Natural killer cell (primary cell): ENCODE results near the gene GLRX. TPM values are rescaled to one million over a fixed set of nuclear protein-coding genes. Genes with fewer than 3 reads are reported as not detected.

Experiments used
- ATAC-seq, 3 donors: fragments of 150-1000 bp in 2 of 3; fragments of 200-7000 bp in 1 of 3; cut with Tn5 transposase; 1 replicate in 1 of 3; 2 replicates in 2 of 3; pipeline ENCODE4 v1.10.0; 2021; ENCODE audit warnings: mild to moderate bottlenecking in 2 of 3, moderate library complexity in 2 of 3
- DNase-seq, 2 donors: peaks; one replicate each; pipeline versions ENCODE4 v3.0.0 to v3.0.0-alpha.2; 2013 to 2021; ENCODE audit warnings: mixed read lengths in 1 of 2
- H3K27ac ChIP-seq: one replicate; pipeline ENCODE4 v1.5.1; 2013; ENCODE audit warnings: mild to moderate bottlenecking, low read length
- H3K27me3 ChIP-seq: one replicate; pipeline ENCODE4 v1.6.1; 2013; ENCODE audit warnings: low read length; ENCODE audit not compliant: control insufficient read depth, insufficient read depth
- H3K36me3 ChIP-seq: one replicate; pipeline ENCODE4 v1.6.1; 2013; ENCODE audit warnings: low read length; ENCODE audit not compliant: control insufficient read depth, insufficient read depth
- H3K4me1 ChIP-seq: one replicate; pipeline ENCODE4 v1.6.1; 2013; ENCODE audit warnings: low read length; ENCODE audit not compliant: control insufficient read depth, insufficient read depth
- H3K4me3 ChIP-seq: one replicate; pipeline ENCODE4 v1.5.1; 2013; ENCODE audit warnings: low read length
- H3K9me3 ChIP-seq: one replicate; pipeline ENCODE4 v1.6.1; 2013; ENCODE audit warnings: low read length; ENCODE audit not compliant: control insufficient read depth, insufficient read depth
- H3K27ac Mint-ChIP-seq, 2 donors: one replicate each; pipeline ENCODE4 v1.8.0; 2022; ENCODE audit warnings: mild to moderate bottlenecking in 2 of 2, mixed read lengths in 2 of 2, moderate library complexity in 1 of 2
- H3K27me3 Mint-ChIP-seq, 2 donors: one replicate each; pipeline ENCODE4 v1.8.0; 2022; ENCODE audit warnings: low read depth in 2 of 2, mixed read lengths in 2 of 2
- H3K36me3 Mint-ChIP-seq: one replicate; pipeline ENCODE4 v1.8.0; 2022; ENCODE audit warnings: mixed read lengths
- H3K4me1 Mint-ChIP-seq, 2 donors: one replicate each; pipeline ENCODE4 v1.8.0; 2022; ENCODE audit warnings: mixed read lengths in 2 of 2
- H3K4me3 Mint-ChIP-seq: one replicate; pipeline ENCODE4 v1.8.0; 2022; ENCODE audit warnings: mild to moderate bottlenecking, moderate library complexity, mixed read lengths
- H3K9me3 Mint-ChIP-seq, 2 donors: one replicate each; pipeline ENCODE4 v1.8.0; 2022; ENCODE audit warnings: mixed read lengths in 2 of 2
- CTCF ChIP-seq: fragments of 200-600 bp; IDR thresholded peaks from one replicate; pipeline ENCODE4 v1.8.0; 2022; ENCODE audit warnings: antibody characterized with exemption
- WGBS: methylation state at CpG from one replicate; pipeline ENCODE4 v1.1.7; 2013; ENCODE audit warnings: missing lambda C conversion rate; ENCODE audit not compliant: insufficient coverage; 5-methylcytosine and 5-hydroxymethylcytosine counted together
- intact Hi-C: fragments of 100-400 bp; cut with micrococcal nuclease; formaldehyde crosslinking; loops from one replicate; pipeline ENCODE4 v1.14.2; 2022
- total RNA-seq, 4 donors: library from RNA; stranded (reverse); fragments of 120-200 nt in 1 of 4; gene quantifications; one replicate each; pipeline versions ENCODE4 v1.2.3 to v1.2.4, GENCODE V29; 2013 to 2022

The GLRX gene
- total RNA-seq, 3 donors from 2014 or later (not counting 1 experiment from before 2014, with no cell fraction given): 59.2 to 102 (median 62.5) TPM

GRCh38 chr5:95763941-95764340, 58.6 kb downstream of the GLRX start:
- H3K4me3 ChIP-seq: no peak overlapping the region
- peaks cover 36 to 39% of the 10 kb centered on the region in 2 donors for H3K4me1 Mint-ChIP-seq
- H3K4me3 Mint-ChIP-seq: no peak overlapping the region
- no peak for DNase-seq
- H3K27ac Mint-ChIP-seq: no peak overlapping the region
- H3K4me1 ChIP-seq: peaks cover 15% of the 10 kb centered on the region
- TF ChIP-seq CTCF: no peak
- no peaks in the 10 kb centered on the region for H3K27me3 Mint-ChIP-seq
- H3K27ac ChIP-seq: no peak overlapping the region
- no peak for ATAC-seq
- WGBS: 100% methylated on average over 5 of the region's 6 CpGs
- no peaks in the 10 kb centered on the region for H3K27me3 ChIP-seq
- intact Hi-C loops: no loop called here
- H3K9me3 Mint-ChIP-seq: no peaks in the 10 kb centered on the region
- H3K9me3 ChIP-seq: no peaks in the 10 kb centered on the region
- no peaks in the 10 kb centered on the region for H3K36me3 ChIP-seq
- no peaks in the 10 kb centered on the region for H3K36me3 Mint-ChIP-seq

Other genes starting within 250 kb of the GLRX start
- under 1 TPM; 0.63 to 0.97 (median 0.89) TPM for gene GPR150, start 202.6 kb downstream of the GLRX start, total RNA-seq
- 1 to 10 TPM in 2 of 3 donors, under 1 TPM in 1; 0.96 to 1.5 (median 1.4) TPM for gene RFESD, start 175.9 kb downstream of the GLRX start, total RNA-seq
- 1 to 10 TPM; 1.3 to 2.1 (median 2.0) TPM for gene SPATA9, start 139.7 kb downstream of the GLRX start, total RNA-seq
- gene RHOBTB3, start 91.4 kb downstream of the GLRX start, total RNA-seq: 10 to 100 TPM; 46.5 to 55.1 (median 46.5) TPM
- gene ELL2, start 139.1 kb upstream of the GLRX start, total RNA-seq: 10 to 100 TPM; 52.8 to 78.2 (median 69.4) TPM